ENCODE measurements around the gene ERCC5.

Gene ERCC5

GRCh38 chr13:102892503-102892902, 46.7 kb downstream of the ERCC5 start:
- no peak for DNase-seq (ENCODE audit: low spot score)

- no peak for DNase-seq (ENCODE audit: low spot score)
Measured at GRCh38 chr13:102897371-102898138, 51.7 kb downstream of the ERCC5 start.

GRCh38 chr13:102900193-102900608, 54.4 kb downstream of the ERCC5 start:
- DNase-seq (ENCODE audit: low spot score), result no peak

GRCh38 chr13:102901056-102901455, 55.2 kb downstream of the ERCC5 start:
- DNase-seq (ENCODE audit: low spot score), result no peak

GRCh38 chr13:102901615-102902305, 55.9 kb downstream of the ERCC5 start:
- DNase-seq (ENCODE audit: low spot score), result no peak

GRCh38 chr13:102902789-102903347, 57.0 kb downstream of the ERCC5 start:
- DNase-seq (ENCODE audit: low spot score), result no peak

- no peak for DNase-seq (ENCODE audit: low spot score)
Measured at GRCh38 chr13:102903659-102904407, 58.0 kb downstream of the ERCC5 start.

- DNase-seq (ENCODE audit: low spot score), result no peak
Measured at GRCh38 chr13:102904408-102904862, 58.6 kb downstream of the ERCC5 start.

- no peak for DNase-seq (ENCODE audit: low spot score)
Measured at GRCh38 chr13:102905905-102906771, 60.3 kb downstream of the ERCC5 start.

GRCh38 chr13:102907016-102907756, 61.4 kb downstream of the ERCC5 start:
- no peak for DNase-seq (ENCODE audit: low spot score)

GRCh38 chr13:102907886-102908515, 62.2 kb downstream of the ERCC5 start:
- no peak for DNase-seq (ENCODE audit: low spot score)

GRCh38 chr13:102909971-102910370, 64.1 kb downstream of the ERCC5 start:
- DNase-seq (ENCODE audit: low spot score), result no peak

- DNase-seq (ENCODE audit: low spot score), result no peak
Measured at GRCh38 chr13:102911336-102911735, 65.5 kb downstream of the ERCC5 start.

- no peak for DNase-seq (ENCODE audit: low spot score)
Measured at GRCh38 chr13:102912599-102912998, 66.8 kb downstream of the ERCC5 start.

GRCh38 chr13:102913914-102914313, 68.1 kb downstream of the ERCC5 start:
- DNase-seq (ENCODE audit: low spot score), result no peak

GRCh38 chr13:102914339-102914930, 68.6 kb downstream of the ERCC5 start:
- no peak for DNase-seq (ENCODE audit: low spot score)

- DNase-seq (ENCODE audit: low spot score), result no peak
Measured at GRCh38 chr13:102915393-102915930, 69.6 kb downstream of the ERCC5 start.

- no peak for DNase-seq (ENCODE audit: low spot score)
Measured at GRCh38 chr13:102917019-102917418, 71.2 kb downstream of the ERCC5 start.

GRCh38 chr13:102922184-102922583, 76.4 kb downstream of the ERCC5 start:
- DNase-seq (ENCODE audit: low spot score), result no peak

Data from left forelimb (tissue), 1 donor.